Chondrocyte (in vitro differentiated cells): Measurements from ENCODE around the gene VPS18. TPM values are rescaled to one million over a fixed set of nuclear protein-coding genes. Genes with fewer than 3 reads are reported as not detected.

Experiments
- DNase-seq: peaks from one replicate; pipeline ENCODE4 v3.0.0; 2021; ENCODE audit warnings: mixed read lengths, low spot score
- H3K27ac Mint-ChIP-seq: one replicate; pipeline ENCODE4 v1.8.0; 2021; ENCODE audit warnings: mild to moderate bottlenecking, moderate library complexity, mixed read lengths; ENCODE audit not compliant: unreplicated experiment
- H3K27me3 Mint-ChIP-seq: 2 replicates; pipeline ENCODE4 v1.8.0; 2021; ENCODE audit warnings: low read depth, mixed read lengths
- H3K36me3 Mint-ChIP-seq: 2 replicates; pipeline ENCODE4 v1.8.0; 2021; ENCODE audit warnings: low read depth, mixed read lengths
- H3K4me1 Mint-ChIP-seq: 2 replicates; pipeline ENCODE4 v1.8.0; 2021; ENCODE audit warnings: low read depth, mild to moderate bottlenecking, mixed read lengths
- H3K4me3 Mint-ChIP-seq: one replicate; pipeline ENCODE4 v1.8.0; 2021; ENCODE audit warnings: mild to moderate bottlenecking, moderate library complexity, mixed read lengths; ENCODE audit not compliant: unreplicated experiment
- H3K9me3 Mint-ChIP-seq: 2 replicates; pipeline ENCODE4 v1.8.0; 2021; ENCODE audit warnings: low read depth, mixed read lengths
- total RNA-seq: library from RNA; stranded (reverse); gene quantifications from 3 replicates; pipeline ENCODE4 v1.2.1, GENCODE V29; 2021
- TF ChIP-seq, protein P1 (sequence below): fragments of 200-600 bp; sonication (generic); IDR thresholded peaks from 2 replicates; pipeline ENCODE4 v1.5.0; 2021; ENCODE audit warnings: antibody characterized with exemption, mild to moderate bottlenecking, moderate library complexity

VPS18 gene
- total RNA-seq, 1 donor from 2014 or later, result 33.0 TPM

GRCh38 chr15:40908095-40908494 lies 13.8 kb downstream of the VPS18 start:
- TF ChIP-seq, protein P1, sequence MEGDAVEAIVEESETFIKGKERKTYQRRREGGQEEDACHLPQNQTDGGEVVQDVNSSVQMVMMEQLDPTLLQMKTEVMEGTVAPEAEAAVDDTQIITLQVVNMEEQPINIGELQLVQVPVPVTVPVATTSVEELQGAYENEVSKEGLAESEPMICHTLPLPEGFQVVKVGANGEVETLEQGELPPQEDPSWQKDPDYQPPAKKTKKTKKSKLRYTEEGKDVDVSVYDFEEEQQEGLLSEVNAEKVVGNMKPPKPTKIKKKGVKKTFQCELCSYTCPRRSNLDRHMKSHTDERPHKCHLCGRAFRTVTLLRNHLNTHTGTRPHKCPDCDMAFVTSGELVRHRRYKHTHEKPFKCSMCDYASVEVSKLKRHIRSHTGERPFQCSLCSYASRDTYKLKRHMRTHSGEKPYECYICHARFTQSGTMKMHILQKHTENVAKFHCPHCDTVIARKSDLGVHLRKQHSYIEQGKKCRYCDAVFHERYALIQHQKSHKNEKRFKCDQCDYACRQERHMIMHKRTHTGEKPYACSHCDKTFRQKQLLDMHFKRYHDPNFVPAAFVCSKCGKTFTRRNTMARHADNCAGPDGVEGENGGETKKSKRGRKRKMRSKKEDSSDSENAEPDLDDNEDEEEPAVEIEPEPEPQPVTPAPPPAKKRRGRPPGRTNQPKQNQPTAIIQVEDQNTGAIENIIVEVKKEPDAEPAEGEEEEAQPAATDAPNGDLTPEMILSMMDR, result no peak
- no peaks in the 10 kb centered on the region for H3K27me3 Mint-ChIP-seq
- H3K9me3 Mint-ChIP-seq, result no peaks in the 10 kb centered on the region
- no peak for DNase-seq
- no peak overlapping the region for H3K4me3 Mint-ChIP-seq
- peaks cover 8% of the 10 kb centered on the region for H3K36me3 Mint-ChIP-seq
- peaks cover 28% of the 10 kb centered on the region for H3K4me1 Mint-ChIP-seq
- H3K27ac Mint-ChIP-seq, result no peak overlapping the region

GRCh38 chr15:40909662-40910630 lies 15.7 kb downstream of the VPS18 start:
- Mint-ChIP-seq H3K27me3 (no peaks in the 10 kb centered on the region), H3K27ac (no peak overlapping the region), H3K4me1 (peaks cover 21% of the 10 kb centered on the region), H3K36me3 (peaks cover under 1% of the 10 kb centered on the region), H3K4me3 (no peak overlapping the region), H3K9me3 (no peaks in the 10 kb centered on the region)
- DNase-seq, result no peak
- TF ChIP-seq, protein P1, result no peak

- peaks cover 13% of the 10 kb centered on the region for H3K4me1 Mint-ChIP-seq
- H3K36me3 Mint-ChIP-seq, result no peaks in the 10 kb centered on the region
- no peaks in the 10 kb centered on the region for H3K9me3 Mint-ChIP-seq
- no peaks in the 10 kb centered on the region for H3K27me3 Mint-ChIP-seq
- TF ChIP-seq, protein P1, result no peak
- no peak overlapping the region for H3K4me3 Mint-ChIP-seq
- H3K27ac Mint-ChIP-seq, result no peak overlapping the region
- peak; percentile 60 for DNase-seq
Measured at GRCh38 chr15:40911141-40911540, 16.9 kb downstream of the VPS18 start.

DNA sequence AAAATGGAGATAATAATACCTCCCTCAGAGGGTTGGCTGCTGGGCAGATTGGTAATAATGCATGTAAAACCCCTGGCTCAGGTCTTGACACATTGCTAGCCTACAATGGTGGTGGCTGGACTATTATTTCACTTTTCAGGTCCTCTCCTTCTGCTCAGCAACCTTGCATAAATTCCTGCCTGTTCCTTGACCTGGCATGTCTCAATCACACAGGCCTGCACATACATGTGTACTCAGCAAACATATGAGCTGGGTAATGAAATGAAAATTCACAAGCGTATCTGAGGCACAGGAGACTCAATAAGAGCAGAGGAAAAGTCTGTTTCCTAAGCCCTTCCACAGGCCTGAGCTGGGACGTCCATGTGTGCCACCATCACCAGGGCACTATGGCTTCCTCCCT lies 17.4 kb downstream of the VPS18 start:
- Mint-ChIP-seq H3K36me3 (no peaks in the 10 kb centered on the region), H3K4me1 (peaks cover 13% of the 10 kb centered on the region), H3K27me3 (no peaks in the 10 kb centered on the region), H3K9me3 (no peaks in the 10 kb centered on the region), H3K4me3 (no peak overlapping the region), H3K27ac (no peak overlapping the region)
- DNase-seq, result no peak
- TF ChIP-seq, protein P1, result no peak

- Mint-ChIP-seq H3K9me3 (no peaks in the 10 kb centered on the region), H3K4me3 (no peak overlapping the region), H3K27me3 (no peaks in the 10 kb centered on the region), H3K27ac (no peak overlapping the region), H3K4me1 (peaks cover 9% of the 10 kb centered on the region), H3K36me3 (no peaks in the 10 kb centered on the region)
- TF ChIP-seq, protein P1, result no peak
- DNase-seq, result no peak
Measured at GRCh38 chr15:40912478-40912877, 18.2 kb downstream of the VPS18 start.
